22Rv1 (cell line): ENCODE data around the gene RAB3C.

ENCODE experiments used
- CTCF ChIP-seq: fragments of 450-650 bp; IDR thresholded peaks from 2 replicates; pipeline ENCODE4 v1.5.1; 2017; ENCODE audit warnings: mild to moderate bottlenecking
- ZFX ChIP-seq: fragments of 450-650 bp; IDR thresholded peaks from 2 replicates; pipeline ENCODE4 v1.6.1; 2017; ENCODE audit warnings: antibody characterized with exemption, borderline replicate concordance

GRCh38 chr5:58886315-58887207 is 303.7 kb downstream of the RAB3C start:
- TF ChIP-seq CTCF (peak; percentile 97), ZFX (no peak)
